Endodermal cell (in vitro differentiated cells): ENCODE results near the gene WIPF1. TPM values are rescaled to one million over a fixed set of nuclear protein-coding genes. Genes with fewer than 3 reads are reported as not detected.

Source experiments
- DNase-seq: peaks from one replicate; pipeline ENCODE4 v3.0.0-alpha.2; 2017
- H3K27ac ChIP-seq: 2 replicates; pipeline ENCODE4 v1.5.1; 2013; ENCODE audit warnings: mild to moderate bottlenecking, low read depth, low read length, moderate library complexity
- H3K27me3 ChIP-seq: 2 replicates; pipeline ENCODE4 v1.6.1; 2013; ENCODE audit warnings: mild to moderate bottlenecking, low read length, moderate library complexity; ENCODE audit not compliant: insufficient read depth, control insufficient read depth, poor library complexity, severe bottlenecking
- H3K36me3 ChIP-seq: 2 replicates; pipeline ENCODE4 v1.7.0; 2013; ENCODE audit warnings: mild to moderate bottlenecking, low read length, moderate library complexity; ENCODE audit not compliant: control insufficient read depth, insufficient read depth
- H3K4me1 ChIP-seq: one replicate; pipeline ENCODE4 v1.7.0; 2013; ENCODE audit warnings: low read length; ENCODE audit not compliant: control insufficient read depth, insufficient read depth
- H3K4me3 ChIP-seq: 2 replicates; pipeline ENCODE4 v1.5.1; 2013; ENCODE audit warnings: mild to moderate bottlenecking, low read length, moderate library complexity
- H3K9ac ChIP-seq: 2 replicates; pipeline ENCODE4 v1.6.1; 2013; ENCODE audit warnings: mild to moderate bottlenecking, low read length, moderate library complexity; ENCODE audit not compliant: poor library complexity, severe bottlenecking; ENCODE audit errors: extremely low read depth
- H3K9me3 ChIP-seq: 2 replicates; pipeline ENCODE4 v1.6.1; 2013; ENCODE audit warnings: mild to moderate bottlenecking, low read length, moderate library complexity; ENCODE audit not compliant: control insufficient read depth
- H3K27ac Mint-ChIP-seq: 2 replicates; pipeline ENCODE4 v1.8.0; 2020; ENCODE audit warnings: mixed read lengths
- H3K27me3 Mint-ChIP-seq: 2 replicates; pipeline ENCODE4 v1.8.0; 2021; ENCODE audit warnings: mild to moderate bottlenecking, mixed read lengths; ENCODE audit not compliant: insufficient read depth
- H3K36me3 Mint-ChIP-seq: 2 replicates; pipeline ENCODE4 v1.8.0; 2020; ENCODE audit warnings: low read depth, mixed read lengths
- H3K4me1 Mint-ChIP-seq: 2 replicates; pipeline ENCODE4 v1.8.0; 2020; ENCODE audit warnings: mixed read lengths
- H3K4me3 Mint-ChIP-seq: 2 replicates; pipeline ENCODE4 v1.8.0; 2020; ENCODE audit warnings: mild to moderate bottlenecking, moderate library complexity, mixed read lengths
- H3K9me3 Mint-ChIP-seq: 2 replicates; pipeline ENCODE4 v1.8.0; 2020; ENCODE audit warnings: mild to moderate bottlenecking, mixed read lengths
- WGBS, 2 experiments: methylation state at CpG; one replicate each; pipeline versions ENCODE4 v1.1.5 to v1.1.7; 2013; ENCODE audit warnings: missing lambda C conversion rate in 2 of 2, mixed read lengths in 1 of 2; ENCODE audit not compliant: insufficient coverage in 1 of 2, insufficient read length in 1 of 2; 5-methylcytosine and 5-hydroxymethylcytosine counted together
- total RNA-seq, 2 donors: library from RNA; stranded (reverse); fragmentation: NEBNext Ultra II Directional in 1 of 2; extraction: Animal tissue kit (Norgen Biotek cat#: 25700) in 1 of 2; gene quantifications; 2 replicates in 1 of 2; 3 replicates in 1 of 2; pipeline ENCODE4 v1.2.1, GENCODE V29; 2021
- TF ChIP-seq, protein P1 (sequence below): fragments of 200-600 bp; sonication (generic); conservative IDR thresholded peaks from 2 replicates; pipeline ENCODE4 v1.5.0; 2021; ENCODE audit warnings: antibody characterized with exemption, mild to moderate bottlenecking

Gene WIPF1
- total RNA-seq, 2 donors from 2014 or later = 21.5 to 28.5 TPM

DNA sequence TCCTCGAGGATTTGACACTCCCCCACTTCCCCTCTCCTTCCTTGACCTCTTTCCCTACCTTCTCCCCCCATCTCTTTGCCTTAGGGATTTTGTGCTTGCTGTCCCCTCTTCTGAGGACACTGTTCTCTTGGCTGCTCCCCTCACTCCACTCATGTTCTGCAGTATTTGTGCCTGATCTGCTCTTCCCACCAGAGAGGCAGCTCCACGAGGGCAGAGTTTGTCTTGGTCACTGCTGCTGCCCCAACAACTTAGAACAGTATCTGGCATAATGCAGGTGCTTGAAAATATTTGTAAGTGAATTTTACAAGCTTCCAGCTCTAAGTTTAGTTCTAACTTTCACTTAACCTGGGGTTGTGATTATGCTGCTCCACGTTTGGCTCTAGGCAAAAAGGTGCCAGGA lies 10.0 kb upstream of the WIPF1 start:
- Mint-ChIP-seq H3K4me1 (no peaks in the 10 kb centered on the region), H3K27ac (no peak overlapping the region), H3K27me3 (no peaks in the 10 kb centered on the region), H3K9me3 (no peaks in the 10 kb centered on the region), H3K4me3 (no peak overlapping the region), H3K36me3 (no peaks in the 10 kb centered on the region)
- DNase-seq = no peak
- no peaks in the 10 kb centered on the region for H3K36me3 ChIP-seq
- no peak overlapping the region for H3K9ac ChIP-seq
- no peak overlapping the region for H3K4me3 ChIP-seq
- no peaks in the 10 kb centered on the region for H3K9me3 ChIP-seq
- no peak overlapping the region for H3K27ac ChIP-seq
- TF ChIP-seq, protein P1, sequence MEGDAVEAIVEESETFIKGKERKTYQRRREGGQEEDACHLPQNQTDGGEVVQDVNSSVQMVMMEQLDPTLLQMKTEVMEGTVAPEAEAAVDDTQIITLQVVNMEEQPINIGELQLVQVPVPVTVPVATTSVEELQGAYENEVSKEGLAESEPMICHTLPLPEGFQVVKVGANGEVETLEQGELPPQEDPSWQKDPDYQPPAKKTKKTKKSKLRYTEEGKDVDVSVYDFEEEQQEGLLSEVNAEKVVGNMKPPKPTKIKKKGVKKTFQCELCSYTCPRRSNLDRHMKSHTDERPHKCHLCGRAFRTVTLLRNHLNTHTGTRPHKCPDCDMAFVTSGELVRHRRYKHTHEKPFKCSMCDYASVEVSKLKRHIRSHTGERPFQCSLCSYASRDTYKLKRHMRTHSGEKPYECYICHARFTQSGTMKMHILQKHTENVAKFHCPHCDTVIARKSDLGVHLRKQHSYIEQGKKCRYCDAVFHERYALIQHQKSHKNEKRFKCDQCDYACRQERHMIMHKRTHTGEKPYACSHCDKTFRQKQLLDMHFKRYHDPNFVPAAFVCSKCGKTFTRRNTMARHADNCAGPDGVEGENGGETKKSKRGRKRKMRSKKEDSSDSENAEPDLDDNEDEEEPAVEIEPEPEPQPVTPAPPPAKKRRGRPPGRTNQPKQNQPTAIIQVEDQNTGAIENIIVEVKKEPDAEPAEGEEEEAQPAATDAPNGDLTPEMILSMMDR = no peak
- H3K4me1 ChIP-seq = no peaks in the 10 kb centered on the region
- no peaks in the 10 kb centered on the region for H3K27me3 ChIP-seq
- 85 to 94% methylated on average over 3 of the region's 3 CpGs for WGBS, 2 experiments

DNA sequence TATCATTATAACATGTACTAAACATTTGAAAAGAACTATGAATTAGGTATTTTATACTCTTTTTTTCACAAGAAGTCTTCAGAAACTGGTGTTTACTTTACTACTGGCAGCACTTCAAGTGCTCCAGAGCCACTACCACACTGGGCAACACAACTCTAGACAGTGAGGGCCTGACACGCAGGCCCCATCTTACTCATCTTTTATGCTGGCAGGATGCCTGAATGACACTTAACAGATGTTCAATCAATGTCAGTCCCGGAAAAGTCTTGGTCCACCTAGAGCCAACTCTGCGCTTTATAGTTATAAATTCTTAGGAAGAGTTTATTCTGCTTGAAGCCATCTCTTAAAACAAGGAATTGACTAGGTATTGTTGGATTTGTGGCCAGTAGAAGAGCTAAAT lies 8.7 kb upstream of the WIPF1 start:
- WGBS, 2 experiments = 94 to 100% methylated on average over 3 of the region's 3 CpGs
- H3K27ac Mint-ChIP-seq = no peak overlapping the region
- TF ChIP-seq, protein P1 = no peak

DNA sequence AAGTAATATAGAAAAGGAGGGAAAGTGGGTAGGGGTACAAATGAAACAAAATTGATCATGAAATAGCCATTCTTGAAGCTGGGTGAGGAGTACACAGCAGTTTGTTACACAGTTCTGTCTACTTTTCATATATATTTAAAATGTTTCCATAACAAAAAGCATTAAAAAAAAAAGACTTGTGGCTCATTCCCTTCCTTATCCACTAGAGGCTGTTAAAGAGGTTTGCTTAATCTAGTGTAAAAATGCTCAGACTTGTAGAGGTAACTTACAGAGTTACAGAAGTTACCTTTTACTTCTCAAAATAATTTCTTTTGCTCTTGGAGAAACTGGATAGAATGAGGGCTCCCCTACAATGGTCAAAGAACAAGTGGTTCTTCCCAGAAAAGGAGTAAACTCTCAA lies 8.1 kb upstream of the WIPF1 start:
- Mint-ChIP-seq H3K4me3 (no peak overlapping the region), H3K4me1 (no peaks in the 10 kb centered on the region), H3K9me3 (no peaks in the 10 kb centered on the region), H3K36me3 (no peaks in the 10 kb centered on the region), H3K27me3 (no peaks in the 10 kb centered on the region), H3K27ac (no peak overlapping the region)
- H3K27me3 ChIP-seq = no peaks in the 10 kb centered on the region
- DNase-seq = no peak
- TF ChIP-seq, protein P1 = peak; percentile 69
- no peaks in the 10 kb centered on the region for H3K9me3 ChIP-seq
- no peak overlapping the region for H3K27ac ChIP-seq
- H3K4me1 ChIP-seq = no peaks in the 10 kb centered on the region
- H3K36me3 ChIP-seq = no peaks in the 10 kb centered on the region
- H3K4me3 ChIP-seq = no peak overlapping the region
- no peak overlapping the region for H3K9ac ChIP-seq

More for the DNA sequence above, 8.7 kb upstream of the WIPF1 start:
- Mint-ChIP-seq H3K36me3 (no peaks in the 10 kb centered on the region), H3K4me3 (no peak overlapping the region), H3K9me3 (no peaks in the 10 kb centered on the region), H3K27me3 (no peaks in the 10 kb centered on the region), H3K4me1 (no peaks in the 10 kb centered on the region)
- no peaks in the 10 kb centered on the region for H3K4me1 ChIP-seq
- no peak overlapping the region for H3K9ac ChIP-seq
- H3K36me3 ChIP-seq = no peaks in the 10 kb centered on the region
- no peaks in the 10 kb centered on the region for H3K27me3 ChIP-seq
- no peaks in the 10 kb centered on the region for H3K9me3 ChIP-seq
- no peak overlapping the region for H3K27ac ChIP-seq
- no peak overlapping the region for H3K4me3 ChIP-seq
- no peak for DNase-seq
